ENCODE measurements around the gene TRPV4.

The TRPV4 gene

GRCh38 chr12:109781668-109782325 is 51.4 kb downstream of the TRPV4 start:
- no peak for DNase-seq (ENCODE audit: low read depth in 2 of 2, low spot score in 1 of 2)

DNA sequence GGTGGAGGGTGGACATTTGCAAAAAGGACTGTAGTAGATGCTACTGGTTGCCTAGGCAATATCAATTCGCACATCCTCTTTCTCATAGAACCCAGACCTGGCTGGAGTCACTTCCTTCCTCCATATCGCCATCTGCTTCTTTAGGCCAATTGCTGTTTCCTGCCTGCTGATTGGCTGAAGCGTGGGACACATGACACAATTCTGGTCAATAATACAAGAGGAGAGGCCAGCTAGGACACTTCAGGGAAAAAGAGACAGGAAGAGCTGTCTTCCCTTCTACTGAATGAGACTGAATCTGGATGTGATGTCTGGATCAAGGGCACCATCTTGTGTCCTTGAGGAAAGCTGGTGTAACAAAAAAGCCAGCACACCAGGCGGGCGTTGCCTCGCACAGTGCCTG is 53.8 kb downstream of the TRPV4 start:
- no peak for DNase-seq (ENCODE audit: low read depth in 2 of 2, low spot score in 1 of 2)

DNA sequence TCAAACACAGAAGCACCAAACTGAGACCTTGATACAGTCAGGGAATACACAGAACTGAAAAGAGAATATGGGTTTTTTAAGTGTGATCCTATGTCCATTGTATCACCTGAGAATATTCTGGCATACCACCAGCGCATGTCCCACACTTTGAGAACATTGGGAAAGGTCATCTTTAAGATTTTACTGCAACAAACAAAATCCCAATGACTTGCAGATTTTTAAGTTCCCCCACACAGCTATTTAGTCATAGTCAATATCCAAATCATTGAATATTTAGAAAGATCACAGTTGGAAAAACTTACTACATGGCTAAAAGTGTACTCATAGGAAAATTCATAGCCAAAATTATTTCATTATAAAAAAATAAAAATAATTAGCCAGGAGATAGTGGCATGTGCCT is 54.5 kb downstream of the TRPV4 start:
- no peak for DNase-seq (ENCODE audit: low read depth in 2 of 2, low spot score in 1 of 2)

DNA sequence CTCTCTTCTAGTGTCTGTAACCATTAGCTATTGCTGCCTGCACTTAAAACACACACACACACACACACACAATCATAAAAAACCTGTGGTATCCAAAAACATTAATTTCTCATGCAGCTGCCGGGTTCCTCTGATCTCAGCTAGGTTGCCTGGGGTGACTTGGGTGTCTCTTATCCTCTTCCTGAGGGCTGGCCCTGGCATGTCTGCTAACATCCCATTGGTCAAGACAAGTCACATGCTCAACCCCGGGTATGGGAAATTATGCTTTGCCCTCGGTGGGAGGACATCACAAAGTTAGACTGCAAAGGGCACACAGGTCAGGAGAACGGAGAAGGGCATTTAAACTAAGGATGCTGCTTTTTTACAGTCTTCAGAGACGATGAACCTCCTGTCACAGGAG is 55.7 kb downstream of the TRPV4 start:
- DNase-seq (ENCODE audit: low read depth in 2 of 2, low spot score in 1 of 2), result no peak

DNA sequence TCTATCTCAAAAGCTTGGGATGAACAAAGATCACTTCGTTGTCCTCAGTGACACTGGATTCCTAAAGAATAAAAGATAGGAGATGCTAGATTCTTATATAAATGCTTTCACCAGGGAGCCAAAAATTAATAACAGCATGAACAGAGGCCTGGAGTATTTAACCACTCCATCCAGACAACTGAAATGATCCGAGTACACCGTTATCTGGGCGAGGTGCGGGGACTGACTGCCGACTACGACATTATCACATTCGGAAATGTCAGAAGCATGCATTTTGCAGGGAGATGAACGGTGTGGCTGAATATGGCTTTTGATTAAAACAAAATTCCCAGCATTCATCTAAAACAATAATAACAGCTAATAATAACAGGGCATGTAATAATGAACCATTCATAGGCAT is 56.6 kb downstream of the TRPV4 start:
- no peak for DNase-seq (ENCODE audit: low read depth in 2 of 2, low spot score in 1 of 2)

- DNase-seq (ENCODE audit: low read depth in 2 of 2, low spot score in 1 of 2), result peak; percentile 32 to 53
These were observed 57.9 kb downstream of the TRPV4 start for GRCh38 chr12:109775172-109775881.

DNA sequence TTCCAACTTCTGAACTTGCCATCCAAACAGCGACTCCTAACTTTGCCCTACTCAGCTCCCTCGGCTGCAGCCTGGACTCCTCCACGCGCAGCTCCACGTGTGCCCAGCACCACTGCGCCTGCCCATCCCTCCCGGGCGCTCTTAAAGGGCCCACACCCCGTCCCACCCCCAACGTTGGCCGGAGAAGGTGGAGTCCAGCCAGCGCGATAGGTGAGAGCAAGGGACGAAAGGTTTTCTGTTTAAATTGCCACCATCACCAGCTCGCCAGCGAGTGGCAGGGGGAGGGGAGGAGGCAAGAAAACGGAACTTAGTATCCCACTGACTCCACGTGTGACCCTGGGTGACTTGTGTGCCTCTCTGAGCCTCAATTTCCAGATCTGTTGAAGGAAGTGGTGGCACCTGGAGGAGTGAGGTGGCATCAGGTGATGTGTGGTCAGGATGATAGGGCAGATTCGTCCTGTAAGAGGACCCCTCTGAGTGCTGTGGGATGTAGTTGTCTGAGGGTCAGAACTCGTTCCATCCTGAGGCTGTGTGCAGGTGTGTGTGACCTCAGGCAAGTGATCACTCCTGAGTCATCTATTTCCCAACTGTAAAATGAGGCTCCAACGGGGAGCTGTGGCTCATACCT is 59.7 kb downstream of the TRPV4 start:
- no peak for DNase-seq (ENCODE audit: low read depth in 2 of 2, low spot score in 1 of 2)

DNA sequence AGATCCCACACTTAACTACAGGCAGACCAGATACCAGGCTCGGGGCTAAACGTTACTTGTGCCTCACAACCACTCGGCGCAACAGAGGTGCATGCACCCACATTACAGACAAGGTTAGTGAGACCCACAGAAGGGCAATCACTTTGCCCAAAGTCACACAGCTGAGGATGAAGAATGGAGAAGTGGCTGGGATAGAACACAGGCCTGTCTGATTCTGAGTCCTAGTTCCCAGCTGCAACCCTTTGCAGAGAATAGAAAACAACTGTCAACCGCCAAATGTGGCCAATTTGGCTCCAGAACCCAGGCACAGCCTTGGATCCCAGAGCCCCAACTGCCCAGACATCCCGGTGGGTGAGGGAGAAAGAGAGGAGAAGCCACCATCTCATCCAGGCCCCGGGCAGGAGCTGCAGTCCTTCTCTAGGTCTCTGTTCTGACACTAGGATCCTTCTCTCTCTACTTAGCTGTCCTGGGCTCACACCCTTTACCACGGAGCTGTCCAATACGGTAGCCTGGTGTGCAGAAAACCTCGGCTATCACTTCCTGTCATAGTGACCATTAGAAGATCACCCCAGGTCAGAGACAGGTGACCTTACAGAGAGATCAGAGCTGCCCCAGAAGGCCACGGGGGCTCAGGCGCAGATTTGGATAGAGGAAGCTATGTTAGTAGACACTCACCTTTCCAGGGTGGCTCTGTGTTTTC is 60.4 kb downstream of the TRPV4 start:
- DNase-seq (ENCODE audit: low read depth in 2 of 2, low spot score in 1 of 2), result no peak

- no peak for DNase-seq (ENCODE audit: low read depth in 2 of 2, low spot score in 1 of 2)
These were observed 61.2 kb downstream of the TRPV4 start for GRCh38 chr12:109771746-109772621.

GRCh38 chr12:109770861-109771670 is 62.1 kb downstream of the TRPV4 start:
- DNase-seq (ENCODE audit: low read depth in 2 of 2, low spot score in 1 of 2), result no peak

GRCh38 chr12:109770104-109770860 is 62.9 kb downstream of the TRPV4 start:
- DNase-seq (ENCODE audit: low read depth in 2 of 2, low spot score in 1 of 2), result no peak

GRCh38 chr12:109768901-109769670 is 64.1 kb downstream of the TRPV4 start:
- DNase-seq (ENCODE audit: low read depth in 2 of 2, low spot score in 1 of 2), result no peak

DNA sequence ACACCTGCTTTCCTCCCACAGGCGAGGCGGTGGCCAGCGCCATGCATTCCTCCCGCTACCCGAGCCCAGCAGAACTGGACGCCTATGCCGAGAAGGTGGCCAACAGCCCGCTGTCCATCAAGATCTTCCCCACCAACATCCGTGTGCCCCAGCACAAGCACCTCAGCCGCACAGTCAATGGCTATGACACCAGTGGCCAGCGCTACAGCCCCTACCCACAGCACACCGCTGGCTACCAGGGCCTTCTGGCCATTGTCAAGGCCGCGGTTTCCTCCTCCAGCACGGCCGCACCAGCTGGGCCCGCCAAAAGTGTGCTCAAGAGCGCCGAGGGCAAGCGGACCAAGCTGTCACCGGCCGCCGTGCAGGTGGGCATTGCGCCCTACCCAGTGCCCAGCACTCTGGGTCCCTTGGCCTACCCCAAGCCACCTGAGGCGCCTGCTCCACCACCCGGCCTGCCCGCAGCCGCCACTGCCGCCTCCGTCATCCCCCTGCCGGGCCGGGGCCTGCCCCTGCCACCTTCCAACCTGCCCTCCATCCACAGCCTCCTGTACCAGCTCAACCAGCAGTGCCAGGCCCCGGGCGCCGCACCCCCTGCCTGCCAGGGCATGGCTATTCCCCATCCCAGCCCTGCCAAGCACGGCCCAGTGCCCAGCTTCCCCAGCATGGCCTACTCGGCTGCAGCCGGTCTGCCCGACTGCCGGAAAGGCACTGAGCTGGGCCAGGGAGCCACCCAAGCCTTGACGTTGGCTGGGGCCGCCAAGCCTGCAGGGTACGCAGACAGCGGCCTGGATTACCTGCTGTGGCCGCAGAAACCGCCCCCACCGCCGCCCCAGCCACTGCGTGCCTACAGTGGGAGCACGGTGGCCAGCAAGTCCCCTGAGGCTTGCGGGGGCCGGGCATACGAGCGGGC is 65.0 kb downstream of the TRPV4 start:
- DNase-seq (ENCODE audit: low read depth in 2 of 2, low spot score in 1 of 2), result no peak

- DNase-seq (ENCODE audit: low read depth in 2 of 2, low spot score in 1 of 2), result no peak
These were observed 65.7 kb downstream of the TRPV4 start for GRCh38 chr12:109767456-109767855.

GRCh38 chr12:109766251-109766778 is 66.9 kb downstream of the TRPV4 start:
- DNase-seq (ENCODE audit: low read depth in 2 of 2, low spot score in 1 of 2), result no peak

GRCh38 chr12:109765446-109765810 is 67.8 kb downstream of the TRPV4 start:
- DNase-seq (ENCODE audit: low read depth in 2 of 2, low spot score in 1 of 2), result no peak

GRCh38 chr12:109764776-109765445 is 68.3 kb downstream of the TRPV4 start:
- DNase-seq (ENCODE audit: low read depth in 2 of 2, low spot score in 1 of 2), result no peak

Data from stimulated activated CD8-positive, alpha-beta memory T cell treated with anti-CD3 and anti-CD28 coated beads, Interleukin-4, amount 100 ng/mL, for 4 hours (primary cell).